SK-N-MC (cell line): ENCODE data around the gene ATP8B2.

Experiments
- EZH2 ChIP-seq: fragments of 200-600 bp; sonication (generic); IDR thresholded peaks from one replicate; pipeline ENCODE4 v1.6.1; 2017; ENCODE audit warnings: antibody characterized with exemption
- FOXP2 ChIP-seq: optimal IDR thresholded peaks from 2 replicates; pipeline ENCODE3; 2011; ENCODE audit warnings: mild to moderate bottlenecking, moderate library complexity; ENCODE audit not compliant: insufficient read depth; ENCODE audit errors: extremely low read length, control extremely low read depth
- POLR2AphosphoS5 ChIP-seq: IDR thresholded peaks from 2 replicates; pipeline ENCODE4 v1.6.1; 2012; ENCODE audit warnings: mild to moderate bottlenecking, low read depth, low read length, borderline replicate concordance

- TF ChIP-seq POLR2AphosphoS5 (no peak), EZH2 (no peak), FOXP2 (no peak)
Observed at GRCh38 chr1:154318386-154318785, 6.9 kb upstream of the ATP8B2 start.
